ENCODE measurements around the gene SSBP3.

Gene SSBP3

DNA sequence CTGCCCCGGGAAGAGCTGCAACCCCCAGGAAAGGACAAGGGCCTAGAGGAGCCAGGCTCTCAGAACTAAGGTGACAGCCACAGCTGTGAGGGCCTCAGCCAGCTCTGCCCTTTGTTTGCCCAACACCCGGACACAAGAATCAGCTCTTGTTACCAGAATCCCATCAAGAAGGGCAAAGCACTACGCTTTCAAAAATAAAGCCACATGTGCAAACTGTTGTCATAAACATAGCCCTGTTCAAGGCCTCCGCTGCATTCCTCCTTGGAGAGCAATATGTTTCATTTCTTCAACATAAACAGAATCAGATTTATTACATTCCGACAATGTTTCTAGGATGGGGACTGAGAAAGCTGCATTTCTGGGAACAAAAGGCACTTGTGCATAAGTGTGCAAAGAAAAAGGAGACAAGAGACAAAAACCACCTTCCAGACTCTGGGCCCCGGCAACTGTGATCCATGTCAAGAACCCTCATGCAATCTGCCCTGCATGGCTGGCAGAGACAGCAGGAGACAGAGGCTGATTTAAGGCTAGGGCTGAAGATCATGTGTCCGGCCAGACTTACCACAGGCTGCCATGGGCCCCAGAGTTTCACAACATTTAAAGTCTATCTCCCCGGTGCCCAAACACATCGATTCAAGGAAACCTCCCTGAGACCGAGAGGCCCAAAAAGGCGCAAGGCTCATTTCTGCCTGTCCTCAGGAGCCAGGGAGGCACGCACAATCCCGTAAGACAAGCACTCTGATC, 71.0 kb downstream of the SSBP3 start:
- TF ChIP-seq, protein P1, sequence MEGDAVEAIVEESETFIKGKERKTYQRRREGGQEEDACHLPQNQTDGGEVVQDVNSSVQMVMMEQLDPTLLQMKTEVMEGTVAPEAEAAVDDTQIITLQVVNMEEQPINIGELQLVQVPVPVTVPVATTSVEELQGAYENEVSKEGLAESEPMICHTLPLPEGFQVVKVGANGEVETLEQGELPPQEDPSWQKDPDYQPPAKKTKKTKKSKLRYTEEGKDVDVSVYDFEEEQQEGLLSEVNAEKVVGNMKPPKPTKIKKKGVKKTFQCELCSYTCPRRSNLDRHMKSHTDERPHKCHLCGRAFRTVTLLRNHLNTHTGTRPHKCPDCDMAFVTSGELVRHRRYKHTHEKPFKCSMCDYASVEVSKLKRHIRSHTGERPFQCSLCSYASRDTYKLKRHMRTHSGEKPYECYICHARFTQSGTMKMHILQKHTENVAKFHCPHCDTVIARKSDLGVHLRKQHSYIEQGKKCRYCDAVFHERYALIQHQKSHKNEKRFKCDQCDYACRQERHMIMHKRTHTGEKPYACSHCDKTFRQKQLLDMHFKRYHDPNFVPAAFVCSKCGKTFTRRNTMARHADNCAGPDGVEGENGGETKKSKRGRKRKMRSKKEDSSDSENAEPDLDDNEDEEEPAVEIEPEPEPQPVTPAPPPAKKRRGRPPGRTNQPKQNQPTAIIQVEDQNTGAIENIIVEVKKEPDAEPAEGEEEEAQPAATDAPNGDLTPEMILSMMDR (IDR thresholded peaks at IDR 0.05), result no peak
- TF ChIP-seq ZFX (IDR thresholded peaks at IDR 0.05; ENCODE audit: borderline replicate concordance), result no peak
- H3K27ac ChIP-seq, result 0 out of 2 replicates have a peak overlapping the region, but pooled peaks have one; percentile 10

DNA sequence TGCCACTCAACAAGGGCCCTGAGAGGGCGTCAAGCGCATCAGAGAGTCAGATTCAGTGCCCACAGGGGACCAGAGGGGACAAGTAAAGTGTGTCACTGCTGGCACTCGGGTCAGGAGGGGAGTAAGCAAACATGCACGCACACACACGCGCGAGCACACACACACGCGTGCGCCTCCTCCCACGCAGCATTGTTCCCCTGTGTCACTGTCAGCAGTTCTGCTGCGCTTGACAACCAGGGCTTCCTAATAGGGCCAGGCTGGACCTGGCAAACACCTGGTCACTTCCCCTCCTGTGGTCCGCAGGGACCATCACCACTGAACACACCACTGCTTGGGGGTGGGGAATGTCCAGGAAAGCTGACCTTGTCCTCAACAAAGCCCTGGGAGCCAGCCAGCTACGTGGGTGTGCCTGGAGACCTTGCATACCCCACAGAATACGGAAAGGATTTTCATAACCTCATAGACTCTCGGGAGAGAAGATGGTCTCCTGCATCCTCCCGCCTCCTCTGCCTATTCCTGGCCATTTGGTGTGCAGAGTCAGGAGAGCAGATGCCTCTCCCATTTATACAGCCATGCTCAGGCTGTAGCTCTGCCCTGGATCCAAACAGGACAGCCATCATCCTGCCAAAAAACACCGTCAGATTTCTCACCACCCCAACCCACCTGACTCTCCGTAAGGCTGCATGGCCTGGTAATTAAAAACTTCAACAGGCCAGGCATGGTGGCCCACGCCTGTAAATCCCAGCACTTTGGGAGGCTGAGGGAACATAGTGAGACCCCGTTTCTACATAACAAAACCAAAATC, 73.2 kb downstream of the SSBP3 start:
- TF ChIP-seq ZFX (IDR thresholded peaks at IDR 0.05; ENCODE audit: borderline replicate concordance), result no peak
- TF ChIP-seq, protein P1 (IDR thresholded peaks at IDR 0.05), result no peak
- no peak overlapping the region for H3K27ac ChIP-seq

DNA sequence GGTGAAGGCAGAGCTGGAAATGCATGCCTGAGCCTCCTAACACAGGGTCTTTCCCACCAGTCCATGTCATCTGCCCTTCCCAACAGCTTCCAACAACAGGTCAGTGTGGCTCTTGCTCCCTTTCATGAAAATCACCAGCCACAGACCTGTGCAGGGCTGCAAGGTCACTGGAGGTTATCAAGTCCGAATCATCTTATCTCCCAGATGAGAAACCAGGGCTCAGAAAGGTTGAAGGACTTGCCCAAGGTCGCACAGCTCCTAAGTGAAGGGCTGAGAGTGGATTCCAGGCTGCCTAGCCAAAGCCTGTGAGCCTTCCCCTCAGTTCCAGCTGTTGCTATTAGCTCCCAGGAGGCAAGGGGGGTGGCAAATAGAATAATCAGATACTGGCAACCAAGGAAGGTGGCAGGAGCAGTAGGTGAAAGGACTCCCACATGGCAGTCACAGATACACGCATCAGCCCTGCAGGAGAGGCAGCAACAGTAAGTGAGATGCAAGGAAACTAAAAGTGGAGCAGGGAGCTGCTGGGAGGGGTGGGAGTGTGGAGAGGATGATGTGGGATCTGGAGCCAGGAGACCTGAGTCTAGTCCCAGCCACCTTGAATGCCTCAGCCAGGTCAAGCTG, 74.2 kb downstream of the SSBP3 start:
- H3K27ac ChIP-seq, result no peak overlapping the region
- no peak for TF ChIP-seq ZFX (IDR thresholded peaks at IDR 0.05; ENCODE audit: borderline replicate concordance)
- TF ChIP-seq, protein P1 (IDR thresholded peaks at IDR 0.05), result no peak

DNA sequence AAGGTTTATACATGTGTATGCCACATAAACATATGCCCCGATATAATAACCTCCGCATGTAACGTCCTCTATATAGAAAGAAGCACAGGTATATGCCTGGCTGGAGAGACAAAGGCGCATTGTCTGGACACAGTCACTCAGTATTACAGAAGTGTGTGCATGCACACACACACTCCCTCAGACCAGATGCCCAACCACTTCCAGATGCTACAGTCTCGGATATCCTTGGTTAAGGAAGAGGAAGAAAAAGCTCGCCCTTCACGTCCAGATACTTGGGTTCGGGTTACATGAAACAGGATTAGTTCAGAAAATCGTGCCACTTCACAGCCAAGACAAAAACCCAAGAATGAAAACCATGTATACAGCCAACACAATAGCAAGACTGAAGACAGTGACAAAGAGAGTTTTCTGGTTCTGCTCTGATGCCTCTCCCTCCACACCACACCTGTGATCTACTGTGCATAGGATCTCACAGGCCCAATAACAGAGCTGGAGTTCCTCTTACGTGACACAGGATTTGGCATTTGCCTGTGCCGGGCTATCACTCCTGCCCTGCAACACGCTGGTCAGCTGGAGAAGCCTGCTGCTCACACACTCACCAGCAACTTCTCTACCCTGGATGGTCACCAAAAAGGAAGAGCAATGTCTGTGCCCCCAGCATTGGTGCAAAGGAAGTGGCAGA, 75.0 kb downstream of the SSBP3 start:
- TF ChIP-seq, protein P1 (IDR thresholded peaks at IDR 0.05), result no peak
- TF ChIP-seq ZFX (IDR thresholded peaks at IDR 0.05; ENCODE audit: borderline replicate concordance), result no peak
- no peak overlapping the region for H3K27ac ChIP-seq

DNA sequence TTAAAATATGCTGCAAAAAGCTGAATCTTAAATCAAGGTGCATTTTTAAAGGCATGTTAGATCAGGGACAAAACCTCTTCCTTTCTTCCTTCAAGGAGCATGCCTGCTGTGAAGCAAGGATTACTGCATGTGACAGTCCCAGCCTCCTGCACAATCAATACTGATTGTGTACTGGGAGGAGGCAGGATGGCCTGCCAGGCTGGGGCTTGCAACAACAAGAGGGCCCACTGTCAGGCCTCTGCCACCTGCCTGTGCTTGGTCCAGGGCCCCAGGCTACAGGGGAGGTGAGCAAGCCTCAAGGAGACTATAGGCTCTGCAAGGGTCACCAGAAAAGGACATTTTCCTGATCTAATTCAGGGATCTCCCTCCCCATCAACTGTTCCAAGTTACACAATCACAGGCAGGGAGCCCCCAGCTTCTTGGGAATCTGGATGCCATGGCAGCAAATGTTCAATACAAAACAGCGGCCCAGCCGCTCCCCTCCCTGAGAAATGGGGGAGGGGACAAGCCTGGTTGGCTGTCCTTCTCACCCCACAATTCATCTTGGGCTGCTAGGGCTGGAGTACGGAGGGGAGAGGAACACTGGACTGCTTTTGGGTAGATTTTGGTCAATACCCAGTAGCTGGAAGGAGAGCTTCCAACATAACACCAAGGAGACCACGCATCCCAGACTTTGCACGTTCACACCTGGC, 76.7 kb downstream of the SSBP3 start:
- no peak overlapping the region for H3K27ac ChIP-seq
- no peak for TF ChIP-seq ZFX (IDR thresholded peaks at IDR 0.05; ENCODE audit: borderline replicate concordance)
- TF ChIP-seq, protein P1 (IDR thresholded peaks at IDR 0.05), result no peak

DNA sequence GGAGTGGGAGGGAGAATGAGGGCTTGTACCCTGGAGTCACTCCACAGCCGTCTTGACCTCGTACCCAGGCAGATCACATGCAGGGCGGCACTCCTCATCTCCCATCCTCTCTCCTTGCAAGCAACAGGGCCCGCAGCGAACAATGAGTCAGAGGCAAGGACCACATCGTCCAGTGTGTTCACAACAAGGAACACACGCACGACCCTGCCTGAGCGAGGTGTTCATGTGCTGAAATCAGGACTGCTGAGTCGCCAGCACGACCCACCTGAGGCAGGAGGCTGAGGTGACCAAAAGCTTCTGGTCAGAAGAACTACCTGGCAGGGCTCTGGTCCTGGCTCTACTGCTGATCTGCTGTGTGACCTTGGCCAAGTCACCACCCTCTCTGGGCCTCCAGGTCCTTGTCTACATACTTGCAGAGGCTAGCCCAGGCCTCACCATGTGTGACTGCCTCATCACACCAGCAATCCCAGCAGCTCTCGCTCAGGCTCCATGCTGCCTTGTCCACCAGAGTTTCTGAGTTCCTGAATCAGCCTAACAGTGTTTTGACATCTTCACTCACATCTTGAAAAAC, 78.0 kb downstream of the SSBP3 start:
- H3K27ac ChIP-seq, result no peak overlapping the region
- TF ChIP-seq, protein P1 (IDR thresholded peaks at IDR 0.05), result no peak
